SK-MEL-5 (cell line): Measurements from ENCODE around the gene DYRK2. TPM values are rescaled to one million over a fixed set of nuclear protein-coding genes. Genes with fewer than 3 reads are reported as not detected.
A peak's percentile ranks its signal among the peaks of the same experiment; 100 is the strongest.

Source experiments
- DNase-seq: peaks from one replicate; pipeline ENCODE4 v3.0.0-alpha.2; 2016; ENCODE audit warnings: low read depth, low spot score
- in situ Hi-C: cut with HindIII; loops from 2 replicates; pipeline ENCODE4 v1.10.0; 2016; ENCODE audit warnings: low sequenced_read_pairs, high pct_unique_total_duplicates, low pct_unique_long_range_greater_than_20kb
- total RNA-seq: library from RNA; depleted of rRNA; stranded (reverse); fragments of >200 nt; shearing (Covaris generic); gene quantifications from 2 replicates; pipeline ENCODE4 v1.2.3, GENCODE V29; 2014

Gene DYRK2
- total RNA-seq, 1 experiment from 2014 or later = 28.8 TPM

DNA sequence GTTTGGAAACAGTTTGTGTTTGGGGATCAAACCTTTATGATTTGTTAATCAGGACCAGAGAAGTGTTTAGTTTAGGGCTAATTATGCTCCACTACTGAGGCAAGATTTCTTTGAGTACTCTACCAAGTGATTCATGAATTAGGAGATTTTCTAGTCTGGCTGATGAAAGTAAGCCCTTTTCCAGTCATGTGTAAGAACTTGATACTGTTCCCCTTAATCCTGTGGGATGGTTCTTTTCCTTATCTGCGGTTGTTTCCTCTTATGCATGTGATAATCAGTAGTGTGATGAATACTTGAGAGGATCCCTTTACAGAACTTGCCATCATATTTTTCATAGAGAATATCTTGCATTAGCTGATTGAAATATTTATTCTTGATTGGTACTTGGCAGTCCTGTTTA lies 42.1 kb downstream of the DYRK2 start:
- DNase-seq = no peak
- in situ Hi-C loops = no loop called here

DNA sequence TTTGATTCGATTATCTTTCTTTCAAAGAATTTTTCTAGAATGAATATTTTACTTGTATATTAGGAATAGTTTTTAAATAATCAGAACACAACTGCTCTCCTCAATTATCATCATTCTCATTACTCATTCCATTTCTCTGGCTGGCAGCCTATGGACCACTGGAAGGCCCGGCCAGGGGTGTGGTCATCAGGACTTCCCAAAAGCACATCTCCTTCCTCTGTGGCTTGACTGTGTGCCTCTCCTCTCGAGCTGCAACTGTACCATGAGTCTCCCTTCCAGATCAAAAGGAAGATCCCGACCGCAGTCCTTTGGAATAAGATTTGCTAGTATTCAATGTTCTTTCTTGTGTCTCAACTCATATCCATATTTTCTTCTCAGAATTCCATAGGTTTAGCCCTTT lies 42.7 kb downstream of the DYRK2 start:
- in situ Hi-C loops = no loop called here

DNA sequence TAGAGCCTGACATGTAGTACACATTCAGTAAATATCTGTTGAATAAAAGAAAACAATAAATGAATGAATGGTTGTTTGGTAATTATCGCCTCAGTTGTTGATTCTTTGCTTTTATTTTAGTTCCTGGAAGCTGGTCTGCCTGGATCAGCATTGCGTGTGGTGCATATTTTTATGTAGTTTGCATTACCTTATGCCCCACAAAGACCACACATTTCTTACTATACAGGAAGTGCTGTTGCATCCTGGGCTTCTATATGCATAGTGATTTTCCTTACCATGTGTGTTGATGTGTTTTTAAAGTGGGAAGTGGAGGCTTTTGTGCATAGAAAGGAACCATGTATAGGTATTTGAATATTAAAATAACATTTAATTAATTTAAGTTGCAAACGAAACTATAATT lies 43.6 kb downstream of the DYRK2 start:
- DNase-seq = no peak
- in situ Hi-C loops = no loop called here

More for the DNA sequence above, 42.7 kb downstream of the DYRK2 start:
- DNase-seq = no peak

DNA sequence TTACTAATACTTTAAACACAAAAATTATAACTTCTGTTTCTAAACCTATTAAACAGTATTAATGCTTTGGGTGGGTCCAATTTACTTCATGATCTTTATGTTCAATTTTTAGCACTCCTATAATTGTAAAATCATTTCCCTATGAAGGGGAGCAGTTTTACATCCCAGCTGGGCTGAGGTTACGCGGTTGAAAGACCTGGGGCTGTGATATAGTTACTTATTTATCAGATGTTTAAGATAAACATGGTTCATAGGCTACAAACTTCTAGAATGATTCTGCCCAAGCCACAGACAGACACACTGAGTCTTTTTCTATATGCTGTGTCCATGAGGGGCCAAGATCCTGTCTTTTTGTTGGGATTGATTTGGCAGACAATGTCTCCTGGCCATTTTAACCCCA lies 44.4 kb downstream of the DYRK2 start:
- DNase-seq = no peak
- in situ Hi-C loops = no loop called here

DNA sequence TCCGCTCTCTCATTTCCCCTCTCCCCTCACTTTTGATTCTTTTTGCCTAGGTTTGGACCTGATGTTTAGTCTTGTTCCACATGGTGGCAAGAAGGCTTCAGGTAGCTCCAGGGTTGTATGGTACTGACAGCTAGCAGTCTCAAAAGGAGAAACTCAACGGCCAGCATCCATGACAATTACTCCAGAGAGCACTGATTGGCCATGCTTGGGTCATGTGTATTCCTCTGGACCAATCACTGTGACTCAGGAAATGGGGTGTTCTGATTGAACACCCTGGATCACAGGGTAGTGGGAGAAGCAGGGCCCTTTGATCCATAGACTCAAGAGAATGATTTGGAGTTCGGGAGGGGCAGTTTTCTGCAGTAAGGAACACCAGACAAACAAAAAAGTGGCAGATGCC lies 45.3 kb downstream of the DYRK2 start:
- in situ Hi-C loops = no loop called here
- DNase-seq = no peak

DNA sequence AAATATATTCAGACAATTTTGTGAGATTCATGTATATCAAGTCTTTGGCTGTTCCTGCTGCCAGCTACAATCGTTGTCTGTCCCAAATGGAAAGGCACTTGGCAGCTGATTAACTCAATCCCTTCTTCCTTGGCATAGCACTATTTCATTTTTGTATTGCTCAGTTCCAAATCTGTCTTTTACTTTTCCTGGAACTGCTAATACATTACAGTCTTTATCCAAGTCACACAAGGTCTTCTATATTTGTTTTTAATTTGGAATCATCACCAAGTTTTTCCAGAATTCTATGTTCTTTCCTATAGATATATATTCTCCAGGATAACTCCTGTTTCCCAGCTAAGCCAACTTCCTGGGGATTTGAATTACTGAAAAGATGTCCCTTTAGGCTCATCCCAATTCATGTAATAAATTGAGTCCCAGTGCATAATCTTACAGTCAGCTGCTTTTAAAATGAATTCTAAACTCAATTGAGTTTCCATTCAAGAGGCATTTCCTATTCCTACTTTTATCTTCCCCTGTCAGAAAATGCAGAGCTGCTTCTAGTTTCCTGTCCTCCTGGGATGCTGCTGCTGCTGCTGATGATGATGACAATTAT lies 45.9 kb downstream of the DYRK2 start:
- in situ Hi-C loops = no loop called here
- no peak for DNase-seq

DNA sequence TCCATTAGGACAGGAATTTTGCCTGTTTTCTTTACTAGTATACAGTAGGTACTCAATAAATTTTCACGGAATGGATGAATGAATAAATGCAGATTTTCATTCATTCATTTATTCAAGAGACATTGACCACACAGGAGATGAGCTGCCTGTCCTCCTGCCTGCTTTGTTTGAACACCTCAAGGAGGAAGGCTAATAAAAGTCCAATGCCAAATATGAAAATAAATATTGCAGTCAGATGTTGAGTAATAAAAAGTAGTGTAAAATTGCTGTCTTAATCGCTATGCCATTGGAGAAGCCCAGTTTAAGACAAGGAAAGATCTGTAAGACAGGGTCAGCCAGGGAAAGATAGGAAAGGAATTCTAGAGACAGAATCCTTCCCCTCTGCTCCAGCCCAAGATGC lies 47.4 kb downstream of the DYRK2 start:
- in situ Hi-C loops = no loop called here
- no peak for DNase-seq

DNA sequence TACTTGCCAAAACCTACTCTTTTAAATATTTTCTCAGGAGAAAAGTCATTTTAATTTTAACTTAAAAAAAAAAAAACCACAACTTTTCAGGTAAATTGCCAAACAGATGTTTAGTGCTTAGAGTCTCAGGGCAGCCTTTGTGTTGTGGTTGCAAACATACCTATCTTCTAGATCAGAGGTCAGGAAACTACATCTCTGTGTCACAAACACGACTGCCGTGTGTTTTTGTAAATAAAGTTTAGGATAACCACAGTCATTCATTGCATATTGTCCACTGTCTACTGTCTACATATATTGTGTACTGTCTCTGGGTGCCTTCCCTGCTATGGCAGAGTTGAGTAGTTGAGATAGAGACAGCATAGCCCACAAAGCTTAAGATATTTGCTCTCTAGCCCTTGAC lies 48.9 kb downstream of the DYRK2 start:
- no peak for DNase-seq
- in situ Hi-C loops = no loop called here

DNA sequence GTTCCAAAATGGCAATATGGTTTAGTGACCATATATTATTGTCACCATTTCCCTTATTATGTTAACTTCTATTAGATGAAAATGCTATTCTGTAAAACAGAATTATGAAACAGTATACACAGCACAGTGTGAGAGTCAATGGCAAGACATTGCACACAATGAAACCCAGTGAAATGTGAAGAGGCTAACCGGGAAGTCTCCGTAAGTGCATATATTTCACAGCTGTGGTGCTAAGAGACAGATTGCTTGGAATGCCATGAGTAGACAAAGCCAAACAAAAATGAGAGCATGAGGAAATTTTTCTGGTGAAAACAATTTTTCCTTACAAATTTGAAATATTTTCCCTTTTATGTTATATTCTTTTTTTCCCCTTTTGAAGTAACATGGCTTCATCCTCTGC lies 49.4 kb downstream of the DYRK2 start:
- in situ Hi-C loops = no loop called here
- peak; percentile 22 for DNase-seq

DNA sequence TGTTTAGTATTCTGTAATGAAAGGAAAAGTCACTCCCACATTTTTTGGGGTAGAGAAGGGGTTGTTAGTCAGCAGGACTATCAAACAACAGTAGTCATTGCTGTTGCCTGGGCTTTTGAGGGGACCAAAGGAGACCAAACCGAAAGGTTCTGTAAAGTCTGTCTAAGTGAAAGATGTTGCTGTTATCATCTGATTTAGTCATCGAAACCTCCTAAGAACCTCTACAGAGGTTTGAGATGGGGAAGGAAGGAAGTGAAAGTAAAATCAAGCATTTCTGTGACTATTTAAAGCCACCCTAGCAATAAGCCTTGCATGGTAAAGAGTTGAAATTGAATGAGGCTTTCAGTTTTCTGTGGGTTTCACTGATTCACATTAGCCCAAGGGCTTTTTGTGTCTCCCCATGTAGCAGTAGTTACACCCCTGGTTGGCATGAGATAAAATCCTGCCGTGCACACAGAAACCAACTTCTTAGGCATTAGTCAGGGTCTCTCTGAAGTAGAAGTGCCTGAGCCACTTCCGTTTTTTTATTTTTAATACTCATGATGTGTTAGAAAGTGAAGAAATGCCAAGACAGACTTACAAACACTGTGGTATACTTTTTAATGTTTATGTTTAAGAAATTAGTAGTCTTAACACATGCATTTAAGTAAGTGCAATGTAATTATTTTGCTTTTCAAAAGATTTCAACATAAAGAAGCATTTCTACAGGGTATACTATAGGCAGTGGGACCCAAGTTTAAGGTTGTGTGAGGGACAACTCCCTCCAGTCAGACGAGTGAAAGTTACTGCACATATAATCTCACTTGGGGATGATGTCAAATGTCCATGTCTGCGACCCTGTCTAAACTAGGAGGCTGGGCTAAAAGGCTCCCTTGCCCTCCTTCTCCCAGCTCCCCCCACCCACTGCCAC lies 50.4 kb downstream of the DYRK2 start:
- DNase-seq = peak; percentile 83

DNA sequence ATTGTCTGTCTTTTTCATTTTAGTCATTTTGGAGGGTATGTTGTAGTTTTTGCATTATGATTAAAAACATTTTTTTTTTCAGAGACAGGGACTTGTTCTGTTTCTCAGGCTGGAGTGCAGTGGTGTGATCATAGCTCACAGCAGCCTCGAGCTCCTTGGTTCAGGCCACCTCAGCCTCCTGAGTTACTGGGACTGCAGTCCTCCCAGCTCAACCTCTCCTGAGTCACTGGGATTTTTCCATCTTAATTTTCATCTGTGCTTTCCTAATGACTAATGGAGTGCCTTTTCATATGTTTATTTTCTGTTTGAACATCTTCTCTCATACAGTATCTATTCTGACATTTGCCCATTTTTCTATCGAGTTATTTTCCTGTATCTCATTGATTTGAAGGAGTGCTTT lies 52.6 kb downstream of the DYRK2 start:
- DNase-seq = no peak
- in situ Hi-C loops = no loop called here

More for the DNA sequence above, 50.4 kb downstream of the DYRK2 start:
- in situ Hi-C loops = no loop called here

DNA sequence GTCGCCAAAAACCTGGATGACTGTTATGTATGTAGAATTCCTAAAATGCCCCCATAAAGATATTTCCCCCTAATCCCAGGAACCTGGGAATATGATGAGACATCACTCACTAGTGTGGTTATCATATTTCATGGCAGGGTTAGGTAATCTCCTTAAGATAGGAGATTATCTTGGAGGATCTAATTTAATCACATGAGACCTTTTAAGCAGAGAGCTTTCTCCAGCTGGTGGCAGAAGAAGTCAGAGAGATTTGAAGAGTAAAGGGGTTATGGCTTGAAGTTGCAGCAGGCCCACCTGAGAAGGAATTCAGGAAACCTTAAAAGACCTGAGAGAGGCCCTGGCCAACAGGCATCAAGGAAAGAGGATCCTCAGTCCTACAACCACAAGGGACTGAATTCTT lies 53.6 kb downstream of the DYRK2 start:
- in situ Hi-C loops = no loop called here
- DNase-seq = no peak

DNA sequence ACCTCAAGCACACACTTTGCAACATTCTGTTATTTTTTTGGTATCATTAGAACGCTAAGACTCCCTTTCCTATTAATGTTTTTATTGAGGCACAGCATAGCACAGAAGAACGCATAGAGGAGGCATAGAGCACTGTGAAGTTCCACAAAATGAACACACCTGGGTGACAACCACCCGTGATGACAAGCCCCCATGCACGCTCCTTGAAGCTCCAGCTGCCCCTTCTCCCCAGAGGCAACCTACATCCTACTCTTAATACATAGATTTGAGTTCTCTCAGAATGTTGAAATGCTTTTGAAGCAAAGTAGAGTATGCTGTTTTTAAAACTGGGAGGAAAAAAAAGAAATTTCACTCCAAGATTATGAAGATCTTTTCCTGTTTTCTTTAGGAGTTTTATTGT lies 55.5 kb downstream of the DYRK2 start:
- DNase-seq = no peak
- in situ Hi-C loops = no loop called here

DNA sequence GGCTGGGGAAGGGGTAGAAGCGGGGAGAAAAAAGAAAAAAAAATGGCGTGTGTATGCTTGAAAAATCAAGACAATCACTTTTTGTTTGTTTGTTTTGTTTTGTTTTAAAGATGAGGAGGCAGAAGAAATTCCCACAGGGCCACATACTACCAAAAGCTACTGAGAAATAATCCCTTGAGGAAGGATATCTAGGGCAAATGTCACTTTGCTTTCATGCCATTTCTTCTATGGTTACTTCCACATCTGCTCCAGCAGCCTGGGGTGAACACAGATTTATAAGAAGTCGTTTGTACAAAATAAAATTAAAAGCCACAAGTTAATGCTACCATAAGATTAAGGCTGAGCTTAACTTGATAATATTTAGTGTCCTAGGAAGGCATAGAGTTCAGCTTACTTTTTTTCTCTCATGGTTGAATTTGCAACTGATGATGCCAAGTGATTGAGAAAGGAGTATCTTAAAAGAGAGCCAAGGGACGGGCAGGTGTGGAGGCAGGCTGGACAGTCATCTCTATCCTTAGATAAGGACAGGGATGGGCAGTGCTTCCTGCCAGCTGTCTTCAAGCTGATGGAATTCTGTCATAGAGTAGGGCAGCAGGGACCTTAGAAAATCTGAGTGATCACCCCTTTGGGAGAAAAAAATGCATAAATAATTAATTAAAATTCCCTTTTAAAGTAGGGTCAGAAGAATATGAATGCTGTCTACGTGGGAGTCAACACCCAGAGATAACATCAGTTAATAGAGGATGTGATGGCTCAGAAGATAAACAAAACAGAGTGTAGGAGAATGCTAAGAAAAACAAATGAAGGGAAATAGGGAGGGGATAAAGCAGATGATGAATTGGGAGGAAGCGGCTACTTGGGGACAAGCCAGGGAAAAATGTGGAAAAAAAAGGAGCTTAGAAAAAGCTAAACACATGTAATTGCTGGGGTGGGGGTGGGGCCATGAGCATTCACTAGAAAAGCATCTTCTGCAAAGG lies 57.1 kb downstream of the DYRK2 start:
- in situ Hi-C loops = no loop called here
- no peak for DNase-seq

DNA sequence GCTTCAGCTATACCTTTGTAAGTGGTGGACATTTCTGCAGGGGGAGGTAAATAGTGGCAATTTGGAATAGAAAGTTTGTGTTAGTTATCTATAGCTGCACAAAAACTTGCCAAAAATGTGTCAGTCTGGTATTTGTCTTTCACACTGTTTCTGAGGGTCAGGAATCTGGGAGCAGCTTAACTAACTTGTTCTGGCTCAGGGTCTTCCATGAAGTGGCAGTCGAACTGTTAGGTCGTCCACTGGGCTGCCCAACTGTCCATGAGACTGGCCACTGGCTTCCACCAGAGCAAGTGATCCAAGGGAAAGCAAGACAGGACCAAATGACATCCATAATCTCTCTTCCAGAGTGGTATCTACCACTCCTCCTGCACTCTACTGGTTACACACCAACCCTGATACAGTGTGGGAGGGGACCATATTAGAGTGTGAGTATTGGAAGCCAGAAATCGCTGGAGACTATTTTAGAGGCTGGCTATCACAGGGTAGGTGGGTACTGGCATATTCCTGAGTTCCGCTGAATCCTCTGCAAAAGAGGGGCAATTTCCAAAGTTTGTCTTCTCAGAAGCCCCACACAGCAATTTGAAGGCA lies 60.9 kb downstream of the DYRK2 start:
- in situ Hi-C loops = no loop called here
- DNase-seq = no peak

DNA sequence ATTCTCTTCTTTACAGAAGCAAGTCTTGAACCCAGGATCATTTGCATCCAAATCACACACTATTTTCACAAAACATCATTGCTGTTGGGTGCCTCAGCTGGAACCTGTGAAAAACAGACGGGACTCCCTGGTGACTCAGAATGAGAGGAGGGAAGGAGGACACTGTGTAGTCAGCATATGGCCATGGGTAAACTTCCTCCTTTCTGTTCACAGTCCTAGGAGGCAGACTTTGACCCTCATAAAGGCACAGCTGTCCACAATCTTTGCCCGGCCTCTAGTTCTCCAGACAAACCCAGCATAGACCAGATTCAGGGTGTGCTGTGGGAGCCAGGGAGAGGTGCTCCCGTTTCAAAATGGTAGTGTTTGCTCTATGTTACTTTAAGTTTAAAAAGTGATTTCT lies 62.0 kb downstream of the DYRK2 start:
- in situ Hi-C loops = no loop called here
- DNase-seq = no peak

DNA sequence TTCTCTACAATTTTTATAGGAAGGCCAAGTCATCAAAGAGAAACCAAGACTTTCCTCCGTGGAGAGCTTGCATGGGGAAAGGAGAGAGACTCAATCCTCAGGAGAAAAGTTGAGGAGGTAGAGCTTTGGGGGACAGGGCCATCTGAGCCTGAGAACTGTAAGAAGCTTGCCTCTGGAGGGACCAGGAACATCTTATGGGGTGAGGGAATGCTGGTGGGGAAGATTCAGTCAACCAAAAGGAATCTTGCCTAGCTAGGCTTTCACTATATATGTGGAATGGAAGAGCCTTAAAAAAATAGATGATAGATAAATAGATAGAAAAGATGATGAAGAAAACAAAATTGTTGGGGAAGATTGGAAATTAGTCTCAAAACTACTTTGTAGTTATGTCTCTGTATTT lies 63.5 kb downstream of the DYRK2 start:
- no peak for DNase-seq
- in situ Hi-C loops = no loop called here

DNA sequence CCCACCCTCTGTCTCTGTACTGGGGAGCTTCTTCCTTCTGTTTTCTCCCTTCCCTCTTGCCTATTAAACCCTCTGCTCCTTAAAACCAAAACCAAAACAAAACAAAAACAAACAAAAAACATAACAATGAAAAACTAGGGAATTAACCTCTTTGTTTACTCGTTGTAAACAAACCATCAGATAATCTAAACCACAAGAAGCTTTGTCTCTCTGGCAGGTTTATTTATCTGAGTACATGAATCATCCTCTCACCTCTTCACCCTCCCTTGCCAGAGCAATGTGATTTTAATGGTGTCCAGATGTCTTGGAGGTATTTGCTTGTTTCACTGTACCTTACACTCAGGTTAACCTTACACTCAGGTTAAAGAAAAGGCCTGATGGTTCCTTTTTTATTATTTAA lies 66.1 kb downstream of the DYRK2 start:
- in situ Hi-C loops = no loop called here
- no peak for DNase-seq
